Measurements from ENCODE around the gene ZNF70.
A peak's percentile ranks its signal among the peaks of the same experiment; 100 is the strongest.

ZNF70 gene

DNA sequence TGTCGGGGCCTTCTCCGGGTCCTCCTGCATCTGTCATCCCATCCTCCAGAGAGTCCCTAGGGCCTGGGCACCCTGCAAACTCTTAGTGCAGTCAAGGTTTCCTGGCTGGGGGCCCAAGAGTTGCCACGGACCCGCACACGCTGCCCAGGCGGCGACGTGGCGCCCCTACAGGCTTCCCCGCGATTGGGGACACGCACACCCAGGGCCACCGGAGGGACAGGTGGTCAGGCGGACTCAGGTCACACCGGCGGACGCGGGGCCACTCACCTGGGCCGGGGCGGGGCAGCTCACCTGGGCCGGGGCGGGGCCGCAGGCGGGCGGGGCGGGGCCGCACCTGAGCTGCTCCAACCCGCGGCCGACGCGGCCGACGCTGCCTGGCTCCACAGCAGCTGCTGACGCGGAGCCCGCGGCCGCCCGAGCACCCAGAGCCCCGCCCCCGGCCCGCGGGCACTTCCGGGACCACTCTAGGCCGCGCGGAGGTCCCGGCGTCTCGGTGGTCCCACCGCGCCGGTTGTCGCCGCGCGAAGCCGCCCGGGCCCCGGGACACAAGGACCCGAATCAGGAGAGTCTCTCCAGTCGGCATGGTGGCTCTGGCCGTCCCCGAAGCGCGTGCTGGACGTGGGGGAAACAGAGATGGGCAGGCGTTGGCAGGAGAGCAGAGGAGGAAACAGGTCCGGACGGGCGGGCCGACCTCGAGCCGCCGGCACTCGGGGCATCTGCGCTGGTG lies at the start of gene ZNF70:
Gene ZNF70, minus strand, starts transcription at position 399 of the 727 bp plus-strand sequence. CDS start 5,972 bp downstream, outside the sequence.
- DNase-seq (ENCODE audit: low read depth, low spot score) = peak; percentile 90

DNA sequence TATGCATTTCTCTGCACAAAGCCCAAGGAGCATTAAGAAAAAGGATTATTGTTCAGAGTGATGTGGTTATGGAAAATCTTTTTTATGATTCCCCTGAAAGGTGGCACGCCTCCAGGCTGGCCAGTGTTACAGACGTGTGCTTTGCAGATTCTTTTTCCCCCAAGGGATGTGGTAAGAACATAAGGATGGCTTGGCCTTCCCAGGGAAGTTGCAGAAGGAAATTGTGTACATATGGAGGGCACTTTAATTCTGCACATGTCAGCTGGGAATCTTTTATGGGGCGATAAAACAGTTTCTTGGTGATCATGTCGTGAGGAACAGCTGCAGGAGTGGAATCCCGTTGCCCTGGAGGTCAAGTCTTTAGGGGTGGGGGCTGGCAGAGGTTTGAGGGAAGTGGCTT lies 45.5 kb upstream of the ZNF70 start:
- DNase-seq (ENCODE audit: low read depth, low spot score) = no peak

DNA sequence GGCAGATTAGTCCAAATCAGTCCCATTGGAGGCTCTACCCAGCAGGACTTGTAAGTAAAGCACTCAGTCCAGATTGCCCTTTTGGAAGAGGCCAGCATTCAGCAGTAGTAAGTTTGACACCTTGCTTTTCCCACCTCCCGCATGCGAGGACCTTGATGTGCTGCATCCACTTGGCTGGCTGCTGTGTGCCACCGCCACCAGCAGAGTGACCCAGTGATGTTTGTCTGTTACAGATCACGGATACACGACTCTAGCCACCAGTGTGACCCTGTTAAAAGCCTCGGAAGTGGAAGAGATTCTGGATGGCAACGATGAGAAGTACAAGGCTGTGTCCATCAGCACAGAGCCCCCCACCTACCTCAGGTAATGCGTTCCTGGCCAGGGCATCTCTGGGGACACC lies 42.4 kb upstream of the ZNF70 start:
- DNase-seq (ENCODE audit: low read depth, low spot score) = no peak

DNA sequence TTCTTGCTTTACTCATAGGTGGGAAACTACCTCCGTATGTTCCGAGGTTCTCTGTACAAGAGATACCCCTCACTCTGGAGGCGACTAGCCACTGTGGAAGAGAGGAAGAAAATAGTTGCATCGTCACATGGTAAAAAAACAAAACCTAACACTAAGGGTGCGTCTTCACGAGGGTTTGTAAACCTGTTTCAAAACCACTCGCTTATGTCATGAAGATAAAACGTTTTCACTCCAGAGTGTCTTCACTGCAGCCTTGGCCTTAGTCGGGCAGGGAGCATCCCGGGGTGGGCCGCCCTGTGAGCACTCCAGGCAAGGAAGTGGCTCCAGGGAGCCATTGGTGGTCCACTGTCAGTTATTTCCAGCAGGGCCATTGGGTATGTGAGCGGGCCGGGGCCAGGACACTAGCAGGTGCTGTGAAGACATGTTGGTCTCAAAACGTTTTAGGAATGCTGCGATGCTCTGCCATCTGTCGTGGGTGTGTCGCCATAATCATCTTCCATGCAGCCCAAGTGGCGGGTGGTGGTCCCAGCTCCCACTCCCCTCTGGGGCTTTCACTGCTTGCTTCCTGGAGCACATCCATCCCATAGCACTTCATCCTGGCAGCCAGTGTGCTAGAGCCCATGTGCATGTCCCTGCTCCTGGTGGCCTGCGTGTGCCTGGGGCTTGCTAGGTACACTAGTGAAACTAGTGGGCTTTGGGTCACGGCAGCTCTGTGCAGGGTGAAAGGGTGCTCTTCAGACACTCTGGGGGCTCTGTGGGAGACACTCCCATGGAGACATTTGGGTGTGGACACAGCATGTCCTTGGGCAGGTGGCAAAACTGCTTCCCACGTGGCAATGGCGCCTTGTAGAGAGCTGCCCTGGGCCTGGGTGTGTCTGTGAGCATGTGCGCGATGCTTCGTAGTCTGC lies 41.1 kb upstream of the ZNF70 start:
- no peak for DNase-seq (ENCODE audit: low read depth, low spot score)

DNA sequence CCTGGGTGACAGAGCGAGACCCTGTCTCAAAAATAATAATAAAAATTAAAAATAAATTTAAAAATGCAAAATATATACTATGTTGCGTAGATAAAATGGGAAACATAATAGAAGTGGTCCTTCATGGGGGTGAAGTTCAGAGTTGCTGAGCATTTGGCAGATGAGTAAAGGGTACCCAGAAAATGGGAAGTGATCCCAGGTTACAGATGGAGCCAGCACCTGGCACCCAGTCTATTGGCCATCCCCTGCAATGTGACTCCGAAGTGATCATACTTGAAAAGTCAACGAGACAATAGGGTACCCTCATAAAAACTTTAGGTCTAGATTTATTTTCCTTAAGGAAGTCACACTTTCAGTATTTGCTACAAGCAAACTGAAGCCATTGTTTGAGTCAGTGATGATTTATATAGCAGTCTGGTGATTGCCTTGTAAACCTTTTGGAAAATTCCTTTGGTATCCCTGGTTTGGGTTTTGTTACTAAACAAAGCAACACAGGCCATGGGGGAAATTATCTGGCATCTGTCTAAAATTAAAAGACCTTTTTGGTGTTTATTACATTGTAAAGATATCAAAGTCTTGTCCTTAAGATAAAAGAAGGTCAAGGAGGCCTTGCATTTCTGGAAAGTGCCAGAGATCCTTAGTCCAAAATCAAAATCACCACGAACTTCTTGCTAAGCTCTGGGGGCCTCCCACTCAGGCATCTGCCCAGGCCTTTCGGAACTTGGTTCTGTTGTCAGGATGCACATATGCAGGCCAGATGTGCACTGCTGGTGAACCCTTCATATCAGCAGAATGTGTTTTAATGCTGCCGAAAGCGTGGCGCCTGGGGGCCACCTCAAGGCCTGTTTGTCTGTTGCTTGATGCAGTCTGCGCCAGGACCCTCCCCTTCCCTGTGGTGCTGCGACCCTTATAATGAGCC lies 40.2 kb upstream of the ZNF70 start:
- no peak for DNase-seq (ENCODE audit: low read depth, low spot score)

DNA sequence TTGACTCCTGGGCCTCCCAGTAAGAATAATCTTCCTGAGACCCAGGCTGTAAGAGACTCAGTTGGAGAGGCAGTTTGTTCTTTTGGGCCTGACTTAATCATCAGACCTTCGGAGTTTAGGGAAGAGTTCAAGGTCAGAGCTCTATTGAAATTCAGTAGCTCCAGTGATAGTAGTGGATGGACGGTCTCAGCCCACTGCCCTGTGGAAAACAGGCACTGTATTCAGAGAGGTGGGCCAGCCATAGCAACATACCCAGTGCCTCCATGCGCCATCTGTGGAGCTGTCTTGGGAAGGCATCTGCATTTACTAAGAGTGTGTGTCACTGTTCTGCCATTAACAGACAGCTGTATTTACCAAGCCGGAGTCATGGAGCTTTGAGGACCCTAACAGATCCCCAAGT lies 38.7 kb upstream of the ZNF70 start:
- DNase-seq (ENCODE audit: low read depth, low spot score) = no peak

DNA sequence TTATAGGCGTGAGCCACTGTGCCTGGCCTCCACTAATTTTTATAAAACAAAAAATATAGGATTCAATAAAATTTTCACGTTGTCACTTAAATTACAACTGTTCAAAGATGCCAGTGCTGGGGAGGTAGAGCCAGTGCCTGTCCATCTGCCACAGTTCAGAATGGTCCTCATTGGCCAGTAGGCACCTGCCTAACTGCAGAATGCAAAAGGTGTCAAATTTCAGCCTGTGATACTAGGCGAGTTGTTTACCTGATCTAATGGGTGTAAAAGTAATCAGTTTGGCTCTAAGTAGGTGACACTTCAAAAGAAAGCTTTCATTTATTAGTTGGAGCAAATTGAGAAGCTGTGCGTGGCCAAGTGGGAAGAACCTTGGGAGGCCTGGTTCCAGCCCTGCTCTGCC lies 38.2 kb upstream of the ZNF70 start:
- no peak for DNase-seq (ENCODE audit: low read depth, low spot score)

DNA sequence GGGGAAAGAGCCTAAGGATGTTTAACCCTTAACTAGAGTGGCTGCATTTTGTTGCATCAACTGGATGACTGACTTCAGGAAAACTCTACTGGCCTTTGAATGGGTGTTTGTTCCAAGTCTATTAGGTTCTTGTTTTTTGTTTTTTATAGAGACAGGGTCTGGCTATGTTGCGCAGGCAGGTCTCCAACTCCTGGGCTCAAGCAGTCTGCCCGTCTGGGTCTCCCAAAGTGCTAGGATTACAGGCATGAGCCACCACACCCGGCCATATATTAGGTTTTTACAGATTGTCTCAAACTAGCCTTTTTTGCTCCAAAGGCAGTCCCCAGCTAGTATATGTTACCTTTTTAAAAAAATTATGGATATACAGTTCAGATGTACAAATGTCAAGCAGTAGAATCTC lies 37.0 kb upstream of the ZNF70 start:
- no peak for DNase-seq (ENCODE audit: low read depth, low spot score)

DNA sequence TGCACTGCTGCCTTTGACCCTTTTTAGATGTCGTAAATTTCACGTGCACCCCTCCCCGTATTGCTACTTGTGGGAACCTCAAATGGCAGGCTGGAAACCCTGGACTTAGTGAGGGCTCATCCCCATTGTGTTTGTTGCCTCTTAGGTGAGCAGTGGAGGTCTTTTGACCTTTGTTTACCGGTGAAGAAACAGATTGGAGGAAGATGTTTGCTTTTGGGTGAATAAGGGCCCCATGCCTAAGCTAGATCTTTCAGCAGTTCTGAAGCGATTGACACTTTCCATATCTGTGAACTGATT lies 36.6 kb upstream of the ZNF70 start:
- no peak for DNase-seq (ENCODE audit: low read depth, low spot score)

DNA sequence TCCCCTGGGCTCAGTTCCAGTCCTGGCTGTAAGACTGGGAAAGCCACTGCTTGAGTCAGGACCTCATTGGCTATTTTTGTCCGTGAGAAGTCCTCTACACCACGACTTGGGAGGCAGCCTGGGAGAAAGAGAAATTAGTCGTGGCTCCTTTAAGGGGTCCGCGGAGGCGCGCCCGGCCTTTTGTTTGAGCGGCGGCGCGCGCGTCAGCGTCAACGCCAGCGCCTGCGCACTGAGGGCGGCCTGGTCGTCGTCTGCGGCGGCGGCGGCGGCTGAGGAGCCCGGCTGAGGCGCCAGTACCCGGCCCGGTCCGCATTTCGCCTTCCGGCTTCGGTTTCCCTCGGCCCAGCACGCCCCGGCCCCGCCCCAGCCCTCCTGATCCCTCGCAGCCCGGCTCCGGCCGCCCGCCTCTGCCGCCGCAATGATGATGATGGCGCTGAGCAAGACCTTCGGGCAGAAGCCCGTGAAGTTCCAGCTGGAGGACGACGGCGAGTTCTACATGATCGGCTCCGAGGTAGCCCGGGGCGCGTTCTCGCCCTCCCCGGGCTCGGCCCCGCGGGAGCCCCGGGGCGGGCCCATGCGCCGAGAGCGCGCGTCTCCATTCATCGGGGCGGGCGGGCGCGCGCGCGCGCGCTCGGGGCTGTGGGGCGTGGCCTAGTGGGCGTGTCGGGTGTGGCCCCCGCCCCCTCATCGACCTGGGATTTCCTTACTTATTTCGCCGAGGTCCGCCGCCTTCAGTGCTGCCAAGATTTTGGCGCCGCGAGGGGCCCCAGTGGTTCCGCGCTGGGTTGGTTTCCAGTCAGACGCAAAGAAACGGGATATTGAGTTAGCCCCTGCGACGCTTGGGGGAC lies 36.1 kb upstream of the ZNF70 start, which contains the start of gene SMARCB1:
Gene SMARCB1, plus strand, starts transcription at position 215 of the 848 bp plus-strand sequence. Its CDS starts 204 bp downstream, at position 419.
- peak; percentile 94 for DNase-seq (ENCODE audit: low read depth, low spot score)

DNA sequence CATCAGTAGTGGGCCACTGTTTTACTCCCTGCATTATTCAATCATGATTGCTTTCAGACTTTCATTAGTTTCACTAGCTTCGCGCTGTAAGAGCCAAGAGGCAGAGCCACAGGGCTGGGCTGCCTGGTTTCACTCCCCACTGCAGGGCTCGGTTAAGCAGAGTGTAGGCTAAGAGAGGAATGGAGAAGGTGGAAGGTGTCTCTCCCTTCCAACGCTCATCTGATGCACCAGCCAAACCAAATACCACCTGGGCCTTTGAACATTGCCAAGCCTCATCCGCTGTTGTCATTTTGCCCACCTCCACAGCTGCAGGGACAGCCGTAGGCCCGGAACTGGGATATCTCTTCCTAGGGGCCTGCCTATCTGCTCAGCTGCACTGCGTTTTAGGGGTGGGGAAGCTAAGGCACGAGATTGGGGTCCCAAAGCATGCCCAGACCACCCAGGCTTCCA lies 35.4 kb upstream of the ZNF70 start:
- no peak for DNase-seq (ENCODE audit: low read depth, low spot score)

DNA sequence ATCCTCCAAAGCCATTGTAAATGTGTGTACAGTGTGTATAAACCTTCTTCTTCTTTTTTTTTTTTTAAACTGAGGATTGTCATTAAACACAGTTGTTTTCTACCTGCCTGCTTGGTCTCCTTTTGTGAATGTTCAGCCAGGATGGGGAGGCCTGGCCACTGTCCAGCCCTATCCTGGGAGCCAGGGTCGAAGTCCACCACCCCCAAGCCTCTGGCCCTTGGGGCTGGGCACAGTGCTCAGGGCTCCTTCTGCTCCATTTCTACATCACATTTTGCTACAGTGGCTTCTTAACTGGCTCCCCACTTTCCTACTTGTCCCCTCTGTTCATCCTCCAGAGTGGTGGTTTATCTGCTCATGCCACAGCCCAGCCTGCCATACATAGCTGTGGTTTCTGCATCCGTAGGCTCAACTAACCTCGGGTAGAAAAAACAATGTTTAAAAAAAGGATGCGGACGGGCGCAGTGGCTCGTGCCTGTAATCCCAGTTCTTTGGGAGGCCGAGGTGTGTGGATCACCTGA lies 33.4 kb upstream of the ZNF70 start:
- DNase-seq (ENCODE audit: low read depth, low spot score) = no peak

DNA sequence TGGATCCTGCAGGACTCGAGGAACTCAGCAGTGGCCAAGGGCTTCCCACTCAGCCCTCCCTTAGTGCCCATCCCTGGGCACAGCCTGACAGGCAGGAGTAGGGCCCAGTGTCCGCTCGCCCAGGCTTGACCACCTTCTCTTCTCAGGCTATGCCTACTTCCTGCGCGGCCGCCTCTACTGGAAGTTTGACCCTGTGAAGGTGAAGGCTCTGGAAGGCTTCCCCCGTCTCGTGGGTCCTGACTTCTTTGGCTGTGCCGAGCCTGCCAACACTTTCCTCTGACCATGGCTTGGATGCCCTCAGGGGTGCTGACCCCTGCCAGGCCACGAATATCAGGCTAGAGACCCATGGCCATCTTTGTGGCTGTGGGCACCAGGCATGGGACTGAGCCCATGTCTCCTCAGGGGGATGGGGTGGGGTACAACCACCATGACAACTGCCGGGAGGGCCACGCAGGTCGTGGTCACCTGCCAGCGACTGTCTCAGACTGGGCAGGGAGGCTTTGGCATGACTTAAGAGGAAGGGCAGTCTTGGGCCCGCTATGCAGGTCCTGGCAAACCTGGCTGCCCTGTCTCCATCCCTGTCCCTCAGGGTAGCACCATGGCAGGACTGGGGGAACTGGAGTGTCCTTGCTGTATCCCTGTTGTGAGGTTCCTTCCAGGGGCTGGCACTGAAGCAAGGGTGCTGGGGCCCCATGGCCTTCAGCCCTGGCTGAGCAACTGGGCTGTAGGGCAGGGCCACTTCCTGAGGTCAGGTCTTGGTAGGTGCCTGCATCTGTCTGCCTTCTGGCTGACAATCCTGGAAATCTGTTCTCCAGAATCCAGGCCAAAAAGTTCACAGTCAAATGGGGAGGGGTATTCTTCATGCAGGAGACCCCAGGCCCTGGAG lies 32.6 kb upstream of the ZNF70 start:
- no peak for DNase-seq (ENCODE audit: low read depth, low spot score)

DNA sequence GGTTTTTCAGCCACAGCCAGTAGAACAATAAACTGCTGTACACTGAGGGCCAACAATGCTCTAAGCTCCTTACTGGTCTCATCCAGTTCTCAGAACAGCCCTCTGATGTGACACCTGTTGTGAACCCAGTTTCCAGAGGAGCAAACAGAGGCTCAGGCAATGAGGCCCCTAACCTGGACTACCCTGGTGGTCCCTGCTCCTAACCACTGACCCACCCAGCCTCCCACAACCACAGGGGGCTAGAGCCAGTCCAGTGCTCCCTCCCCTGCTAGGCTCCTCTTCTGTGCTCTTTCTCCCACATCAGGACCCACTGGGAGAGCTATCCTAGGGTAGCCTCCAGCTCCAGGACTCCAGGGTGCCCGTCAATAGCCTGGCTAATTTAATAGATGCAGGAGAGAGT lies 31.8 kb upstream of the ZNF70 start:
- no peak for DNase-seq (ENCODE audit: low read depth, low spot score)

DNA sequence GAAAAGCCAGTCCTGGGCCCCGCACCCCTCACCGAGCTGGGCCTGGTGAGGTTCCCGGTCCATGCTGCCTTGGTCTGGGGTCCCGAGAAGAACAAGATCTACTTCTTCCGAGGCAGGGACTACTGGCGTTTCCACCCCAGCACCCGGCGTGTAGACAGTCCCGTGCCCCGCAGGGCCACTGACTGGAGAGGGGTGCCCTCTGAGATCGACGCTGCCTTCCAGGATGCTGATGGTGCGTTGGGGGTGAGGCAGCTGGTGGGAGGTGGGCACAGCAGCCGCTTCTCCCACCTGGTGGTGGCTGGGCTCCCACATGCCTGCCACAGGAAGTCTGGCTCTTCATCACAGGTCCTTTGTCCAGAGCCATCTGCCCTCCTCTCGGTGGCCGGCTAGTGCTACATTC lies 31.3 kb upstream of the ZNF70 start:
- no peak for DNase-seq (ENCODE audit: low read depth, low spot score)

DNA sequence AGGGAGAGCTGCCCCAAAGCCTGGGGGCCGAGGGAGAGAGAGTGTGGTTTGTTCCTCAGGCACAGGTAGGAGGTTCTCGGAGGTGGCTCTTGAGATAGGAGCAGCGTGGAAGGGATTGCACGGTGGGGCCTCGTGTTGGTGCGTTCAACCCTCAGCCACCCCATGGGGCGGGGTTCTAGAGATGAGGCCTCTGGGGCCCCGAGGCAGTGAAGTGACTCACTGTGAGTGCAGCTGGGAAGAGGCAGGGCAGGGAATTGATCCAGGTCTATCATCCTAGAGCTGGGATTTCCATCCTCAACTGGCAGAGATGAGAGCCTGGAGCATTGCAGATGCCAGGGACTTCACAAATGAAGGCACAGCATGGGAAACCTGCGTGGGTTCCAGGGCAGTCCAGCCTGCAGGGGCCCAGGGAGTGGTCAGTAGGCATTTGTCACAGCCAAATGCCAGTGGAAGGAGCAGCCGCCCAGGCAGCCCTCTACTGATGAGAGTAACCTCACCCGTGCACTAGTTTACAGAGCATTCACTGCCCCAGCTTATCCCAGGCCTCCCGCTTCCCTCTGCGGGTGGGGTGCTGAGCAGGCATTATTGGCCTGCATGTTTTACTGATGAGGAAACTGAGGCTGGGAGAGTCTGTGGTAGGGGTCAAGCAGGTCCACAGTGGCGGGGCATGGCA lies 30.7 kb upstream of the ZNF70 start:
- DNase-seq (ENCODE audit: low read depth, low spot score) = no peak

DNA sequence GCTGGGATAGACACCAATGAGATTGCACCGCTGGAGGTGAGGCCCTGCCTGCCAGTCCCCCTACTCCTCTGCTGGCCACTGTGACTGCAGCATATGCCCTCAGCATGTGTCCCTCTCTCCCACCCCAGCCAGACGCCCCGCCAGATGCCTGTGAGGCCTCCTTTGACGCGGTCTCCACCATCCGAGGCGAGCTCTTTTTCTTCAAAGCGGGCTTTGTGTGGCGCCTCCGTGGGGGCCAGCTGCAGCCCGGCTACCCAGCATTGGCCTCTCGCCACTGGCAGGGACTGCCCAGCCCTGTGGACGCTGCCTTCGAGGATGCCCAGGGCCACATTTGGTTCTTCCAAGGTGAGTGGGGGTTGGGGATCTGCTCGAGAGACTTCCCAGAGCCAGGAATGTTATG lies 30.2 kb upstream of the ZNF70 start:
- DNase-seq (ENCODE audit: low read depth, low spot score) = no peak

DNA sequence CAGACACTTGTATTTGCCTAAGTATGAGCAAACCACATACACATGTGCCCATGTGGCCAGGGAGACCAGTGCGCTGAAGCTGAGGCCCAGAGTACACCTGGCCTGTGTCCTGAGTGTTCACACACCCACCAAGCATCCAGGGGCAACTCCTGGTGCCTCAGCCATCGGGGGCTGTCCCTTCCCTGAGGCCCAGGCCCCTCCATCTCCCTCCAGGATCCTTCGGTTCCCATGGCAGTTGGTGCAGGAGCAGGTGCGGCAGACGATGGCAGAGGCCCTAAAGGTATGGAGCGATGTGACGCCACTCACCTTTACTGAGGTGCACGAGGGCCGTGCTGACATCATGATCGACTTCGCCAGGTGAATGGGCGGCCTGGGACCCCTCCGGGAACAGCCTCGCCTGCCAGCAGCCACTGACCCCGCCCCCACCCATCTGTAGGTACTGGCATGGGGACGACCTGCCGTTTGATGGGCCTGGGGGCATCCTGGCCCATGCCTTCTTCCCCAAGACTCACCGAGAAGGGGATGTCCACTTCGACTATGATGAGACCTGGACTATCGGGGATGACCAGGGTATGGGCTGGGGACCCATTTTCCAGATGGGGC lies 29.3 kb upstream of the ZNF70 start:
- DNase-seq (ENCODE audit: low read depth, low spot score) = no peak

DNA sequence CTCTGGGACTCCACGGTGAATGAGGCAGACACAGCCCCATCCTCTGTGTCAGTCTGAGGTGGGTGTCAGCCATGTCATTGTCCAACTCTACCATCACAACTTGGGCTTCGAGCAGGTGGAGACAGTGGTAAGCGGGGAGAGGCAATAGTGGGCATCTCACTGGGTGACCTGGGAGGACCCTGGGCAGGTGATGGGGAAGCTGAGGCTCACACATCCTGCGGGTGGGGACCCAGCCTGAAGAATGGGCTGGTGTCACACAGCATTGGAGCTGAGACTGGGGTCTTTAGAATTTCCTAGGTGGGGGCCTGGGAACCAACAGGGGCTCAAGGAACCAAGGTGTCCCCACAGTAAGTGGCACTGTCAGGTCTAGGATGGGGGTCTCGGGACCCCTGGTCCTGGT lies 28.8 kb upstream of the ZNF70 start:
- DNase-seq (ENCODE audit: low read depth, low spot score) = no peak

Data from ELF-1 (cell line).